ENCODE results near the gene MATCAP1. TPM values are rescaled to one million over a fixed set of nuclear protein-coding genes. Genes with fewer than 3 reads are reported as not detected.

Gene MATCAP1
- total and polyA plus RNA-seq, 2 of the 13 experiments (the other 11 are each of a cell fraction or from before 2014, with no cell fraction given), result 11.2 to 24.5 TPM

GRCh38 chr16:67183627-67184452 lies at the start of gene MATCAP1 (continued):
- TF ChIP-seq ZBTB34 (CRISPR knock-in tag; IDR thresholded peaks at IDR 0.05), result 0 out of 2 replicates have a peak, but pooled peaks have one; percentile 49
- peak; percentile 69; the same call in 1 of the 2 replicates for TF ChIP-seq SP1 (IDR thresholded peaks at IDR 0.05)
- TF ChIP-seq SP1 (CRISPR knock-in tag; IDR thresholded peaks at IDR 0.05), result peak; percentile 95
- peak; percentile 71; the same call in 1 of the 2 replicates for TF ChIP-seq ZNF792 (CRISPR knock-in tag; IDR thresholded peaks at IDR 0.05)
- TF ChIP-seq NKX3-1 (CRISPR knock-in tag; IDR thresholded peaks at IDR 0.05), result no peak
- peak; percentile 81; the same call in 1 of the 2 replicates for TF ChIP-seq ARID2 (CRISPR knock-in tag; IDR thresholded peaks at IDR 0.05; ENCODE audit: borderline replicate concordance)
- no peak for TF ChIP-seq SKIL (CRISPR knock-in tag; IDR thresholded peaks at IDR 0.05; ENCODE audit: borderline replicate concordance)
- TF ChIP-seq ASH2L (IDR thresholded peaks at IDR 0.05; ENCODE audit: insufficient read length, low read depth, low read length), result peak; percentile 95
- 0 out of 2 replicates have a peak, but pooled peaks have one; percentile 66 for TF ChIP-seq MXD1 (CRISPR knock-in tag; IDR thresholded peaks at IDR 0.05)
- no peak for TF ChIP-seq ZNF282 (IDR thresholded peaks at IDR 0.05; ENCODE audit: partially characterized antibody)
- no peak for TF ChIP-seq PTBP1 (IDR thresholded peaks at IDR 0.05; ENCODE audit: low read depth, low read length, poor library complexity, severe bottlenecking)
- TF ChIP-seq ZNF124 (CRISPR knock-in tag; IDR thresholded peaks at IDR 0.05), result peak; percentile 84
- peak; percentile 97 for TF ChIP-seq ZNF687 (CRISPR knock-in tag; IDR thresholded peaks at IDR 0.05)
- TF ChIP-seq SRSF4 (IDR thresholded peaks at IDR 0.05; ENCODE audit: low read depth, low read length, poor library complexity, severe bottlenecking), result no peak
- TF ChIP-seq BHLHE40 (IDR thresholded peaks at IDR 0.05; ENCODE audit: low read length), result 0 out of 2 replicates have a peak, but pooled peaks have one; percentile 17
- TF ChIP-seq ZNF441 (CRISPR knock-in tag; IDR thresholded peaks at IDR 0.05; ENCODE audit: borderline replicate concordance), result 0 out of 2 replicates have a peak, but pooled peaks have one; percentile 60
- TF ChIP-seq ZNF484 (CRISPR knock-in tag; IDR thresholded peaks at IDR 0.05; ENCODE audit: borderline replicate concordance, low read depth), result no peak
- peak; percentile 89 for TF ChIP-seq MYPOP (CRISPR knock-in tag; IDR thresholded peaks at IDR 0.05)
- TF ChIP-seq ZNF570 (CRISPR knock-in tag; IDR thresholded peaks at IDR 0.05; ENCODE audit: borderline replicate concordance), result no peak
- no peak for TF ChIP-seq HHEX (CRISPR knock-in tag; IDR thresholded peaks at IDR 0.05)

All from HepG2 (cell line).